ENCODE measurements around the gene ANLN.

The ANLN gene

GRCh38 chr7:36409180-36409579 is 19.5 kb downstream of the ANLN start:
- ATAC-seq (replicated peaks): no peak
- Mint-ChIP-seq H3K9me3 (no peaks in the 10 kb centered on the region), H3K4me1 (no peaks in the 10 kb centered on the region), H3K27ac (no peak overlapping the region), H3K36me3 (no peaks in the 10 kb centered on the region), H3K4me3 (no peak overlapping the region), H3K27me3 (no peaks in the 10 kb centered on the region)
- DNase-seq: no peak

- Mint-ChIP-seq H3K4me1 (no peaks in the 10 kb centered on the region), H3K27ac (no peak overlapping the region), H3K36me3 (no peaks in the 10 kb centered on the region), H3K9me3 (no peaks in the 10 kb centered on the region), H3K4me3 (no peak overlapping the region), H3K27me3 (no peaks in the 10 kb centered on the region)
- DNase-seq (no peak), ATAC-seq (replicated peaks) (no peak)
Measured at GRCh38 chr7:36415144-36415543, 25.5 kb downstream of the ANLN start.

- no peaks in the 10 kb centered on the region for H3K36me3 Mint-ChIP-seq
- no peaks in the 10 kb centered on the region for H3K27me3 Mint-ChIP-seq
- no peaks in the 10 kb centered on the region for H3K4me1 Mint-ChIP-seq
- no peak overlapping the region for H3K4me3 Mint-ChIP-seq
- DNase-seq (no peak), ATAC-seq (replicated peaks) (no peak)
- no peaks in the 10 kb centered on the region for H3K9me3 Mint-ChIP-seq
- H3K27ac Mint-ChIP-seq: no peak overlapping the region
Measured at GRCh38 chr7:36416251-36416650, 26.6 kb downstream of the ANLN start.

- no peak overlapping the region for H3K4me3 Mint-ChIP-seq
- no peaks in the 10 kb centered on the region for H3K27me3 Mint-ChIP-seq
- no peaks in the 10 kb centered on the region for H3K36me3 Mint-ChIP-seq
- H3K9me3 Mint-ChIP-seq: no peaks in the 10 kb centered on the region
- H3K4me1 Mint-ChIP-seq: no peaks in the 10 kb centered on the region
- no peak for ATAC-seq (replicated peaks)
- H3K27ac Mint-ChIP-seq: no peak overlapping the region
- no peak for DNase-seq
Measured at GRCh38 chr7:36420307-36420706, 30.6 kb downstream of the ANLN start.

- H3K4me3 Mint-ChIP-seq: no peak overlapping the region
- no peaks in the 10 kb centered on the region for H3K9me3 Mint-ChIP-seq
- ATAC-seq (replicated peaks): no peak
- no peaks in the 10 kb centered on the region for H3K4me1 Mint-ChIP-seq
- H3K27me3 Mint-ChIP-seq: no peaks in the 10 kb centered on the region
- no peak for DNase-seq
- no peaks in the 10 kb centered on the region for H3K36me3 Mint-ChIP-seq
- H3K27ac Mint-ChIP-seq: no peak overlapping the region
Measured at GRCh38 chr7:36422072-36422471, 32.4 kb downstream of the ANLN start.

GRCh38 chr7:36423633-36424032 is 34.0 kb downstream of the ANLN start:
- Mint-ChIP-seq H3K27me3 (no peaks in the 10 kb centered on the region), H3K36me3 (no peaks in the 10 kb centered on the region), H3K4me3 (no peak overlapping the region), H3K27ac (no peak overlapping the region), H3K4me1 (no peaks in the 10 kb centered on the region), H3K9me3 (no peaks in the 10 kb centered on the region)
- DNase-seq (no peak), ATAC-seq (replicated peaks) (no peak)

GRCh38 chr7:36430186-36430585 is 40.5 kb downstream of the ANLN start:
- peaks cover 4 to 6% of the 10 kb centered on the region in 2 donors for H3K36me3 Mint-ChIP-seq

GRCh38 chr7:36430881-36431280 is 41.2 kb downstream of the ANLN start:
- no peak overlapping the region for H3K4me3 Mint-ChIP-seq
- DNase-seq (no peak), ATAC-seq (replicated peaks) (no peak)
- H3K4me1 Mint-ChIP-seq: no peaks in the 10 kb centered on the region
- peaks cover 4 to 6% of the 10 kb centered on the region in 2 donors for H3K36me3 Mint-ChIP-seq
- H3K27me3 Mint-ChIP-seq: no peaks in the 10 kb centered on the region
- H3K27ac Mint-ChIP-seq: no peak overlapping the region
- H3K9me3 Mint-ChIP-seq: peaks cover 6 to 7% of the 10 kb centered on the region in 2 donors

More at GRCh38 chr7:36430186-36430585, 40.5 kb downstream of the ANLN start:
- Mint-ChIP-seq H3K27me3 (no peaks in the 10 kb centered on the region), H3K9me3 (peaks cover 6 to 7% of the 10 kb centered on the region in 2 donors), H3K4me1 (no peaks in the 10 kb centered on the region), H3K27ac (no peak overlapping the region), H3K4me3 (no peak overlapping the region)
- ATAC-seq (replicated peaks): no peak
- no peak for DNase-seq

GRCh38 chr7:36438211-36438610 is 48.5 kb downstream of the ANLN start:
- no peak overlapping the region for H3K4me3 Mint-ChIP-seq
- H3K4me1 Mint-ChIP-seq: no peaks in the 10 kb centered on the region
- no peak overlapping the region for H3K27ac Mint-ChIP-seq
- DNase-seq (no peak), ATAC-seq (replicated peaks) (no peak)
- no peaks in the 10 kb centered on the region for H3K9me3 Mint-ChIP-seq
- no peaks in the 10 kb centered on the region for H3K27me3 Mint-ChIP-seq
- no peaks in the 10 kb centered on the region for H3K36me3 Mint-ChIP-seq

GRCh38 chr7:36439624-36440023 is 50.0 kb downstream of the ANLN start:
- Mint-ChIP-seq H3K27ac (no peak overlapping the region), H3K36me3 (no peaks in the 10 kb centered on the region), H3K4me1 (no peaks in the 10 kb centered on the region), H3K9me3 (no peaks in the 10 kb centered on the region), H3K27me3 (no peaks in the 10 kb centered on the region), H3K4me3 (no peak overlapping the region)
- ATAC-seq (replicated peaks) (no peak), DNase-seq (no peak)

GRCh38 chr7:36440880-36441279 is 51.2 kb downstream of the ANLN start:
- Mint-ChIP-seq H3K27me3 (no peaks in the 10 kb centered on the region), H3K4me3 (no peak overlapping the region), H3K9me3 (no peaks in the 10 kb centered on the region), H3K36me3 (no peaks in the 10 kb centered on the region), H3K4me1 (no peaks in the 10 kb centered on the region), H3K27ac (no peak overlapping the region)
- DNase-seq: no peak
- ATAC-seq (replicated peaks): no peak

- Mint-ChIP-seq H3K36me3 (peaks cover 0 to 2% of the 10 kb centered on the region in 2 donors), H3K4me1 (no peaks in the 10 kb centered on the region), H3K9me3 (peaks cover 0 to 3% of the 10 kb centered on the region in 2 donors), H3K27ac (no peak overlapping the region), H3K27me3 (no peaks in the 10 kb centered on the region), H3K4me3 (no peak overlapping the region)
- ATAC-seq (replicated peaks) (no peak), DNase-seq (no peak)
Measured at GRCh38 chr7:36441344-36442022, 51.8 kb downstream of the ANLN start.

GRCh38 chr7:36448781-36449379 is 59.2 kb downstream of the ANLN start:
- Mint-ChIP-seq H3K36me3 (peaks cover 0 to 2% of the 10 kb centered on the region in 2 donors), H3K9me3 (peaks cover 0 to 3% of the 10 kb centered on the region in 2 donors), H3K27me3 (no peaks in the 10 kb centered on the region), H3K27ac (no peak overlapping the region), H3K4me1 (peaks cover 0 to 4% of the 10 kb centered on the region in 2 donors), H3K4me3 (no peak overlapping the region)
- ATAC-seq (replicated peaks): no peak
- DNase-seq: no peak

- peaks cover 0 to 2% of the 10 kb centered on the region in 2 donors for H3K36me3 Mint-ChIP-seq
- peaks cover 0 to 3% of the 10 kb centered on the region in 2 donors for H3K9me3 Mint-ChIP-seq
- H3K4me3 Mint-ChIP-seq: no peak overlapping the region
- ATAC-seq (replicated peaks) (no peak), DNase-seq (no peak)
- no peak overlapping the region for H3K27ac Mint-ChIP-seq
- peaks cover 0 to 4% of the 10 kb centered on the region in 2 donors for H3K4me1 Mint-ChIP-seq
- H3K27me3 Mint-ChIP-seq: no peaks in the 10 kb centered on the region
Measured at GRCh38 chr7:36449685-36450084, 60.0 kb downstream of the ANLN start.

GRCh38 chr7:36453769-36454168 is 64.1 kb downstream of the ANLN start:
- H3K27ac Mint-ChIP-seq: no peak overlapping the region

More at GRCh38 chr7:36453769-36454168, 64.1 kb downstream of the ANLN start:
- Mint-ChIP-seq H3K36me3 (no peaks in the 10 kb centered on the region), H3K4me1 (no peaks in the 10 kb centered on the region), H3K9me3 (no peaks in the 10 kb centered on the region), H3K4me3 (no peak overlapping the region), H3K27me3 (no peaks in the 10 kb centered on the region)
- DNase-seq (no peak), ATAC-seq (replicated peaks) (no peak)

All from stimulated activated naive B cell treated with anti-CD40 and anti-IgM and Interleukin-4, amounts not matched to agents 10 μg/mL and 1 μg/mL and 100 μg/mL, for 72 hours (primary cell).